Stimulated activated CD8-positive, alpha-beta memory T cell treated with anti-CD3 and anti-CD28 coated beads, Interleukin-15, amount 100 ng/mL, for 1 hour (primary cell): ENCODE data around the gene ACTR10.

Experiments
- DNase-seq: peaks from one replicate; pipeline ENCODE4 v3.0.0-alpha.2; 2020; ENCODE audit warnings: low read depth

The ACTR10 gene

GRCh38 chr14:58199726-58200479, at the start of gene ACTR10:
ACTR10 (plus strand) TSS chr14:58200149; CDS start chr14:58200218, 69 bp downstream.
- DNase-seq: peak; percentile 77

GRCh38 chr14:58150243-58150805, 49.6 kb upstream of the ACTR10 start:
- no peak for DNase-seq

- no peak for DNase-seq
These were observed 48.6 kb upstream of the ACTR10 start for GRCh38 chr14:58151133-58152013.

- peak; percentile 18 for DNase-seq
These were observed 47.7 kb upstream of the ACTR10 start, which contains the start of gene ARMH4 for GRCh38 chr14:58152014-58152857. ARMH4 (minus strand) TSS chr14:58152213; CDS start chr14:58139358, 12,855 bp downstream.

GRCh38 chr14:58160561-58160960, 39.4 kb upstream of the ACTR10 start:
- no peak for DNase-seq

GRCh38 chr14:58166005-58166983, 33.7 kb upstream of the ACTR10 start:
- peak; percentile 73 for DNase-seq

GRCh38 chr14:58167057-58167456, 32.9 kb upstream of the ACTR10 start:
- DNase-seq: no peak

- no peak for DNase-seq
These were observed 32.1 kb upstream of the ACTR10 start for GRCh38 chr14:58167891-58168290.

GRCh38 chr14:58171090-58171489, 28.9 kb upstream of the ACTR10 start:
- DNase-seq: no peak

- DNase-seq: no peak
These were observed 22.8 kb upstream of the ACTR10 start for GRCh38 chr14:58177125-58177524.

GRCh38 chr14:58189176-58189575, 10.8 kb upstream of the ACTR10 start:
- DNase-seq: no peak

GRCh38 chr14:58191763-58192601, 8.0 kb upstream of the ACTR10 start:
- DNase-seq: no peak

- DNase-seq: no peak
These were observed 6.4 kb upstream of the ACTR10 start for GRCh38 chr14:58193542-58193941.

- DNase-seq: no peak
These were observed 3.8 kb upstream of the ACTR10 start for GRCh38 chr14:58196198-58196597.

GRCh38 chr14:58198086-58198485, 1.9 kb upstream of the ACTR10 start:
- no peak for DNase-seq

- no peak for DNase-seq
These were observed 512 bp downstream of the ACTR10 start for GRCh38 chr14:58200480-58200841.

GRCh38 chr14:58200846-58201245, 897 bp downstream of the ACTR10 start:
- no peak for DNase-seq

- no peak for DNase-seq
These were observed 13.2 kb downstream of the ACTR10 start for GRCh38 chr14:58213176-58213575.

GRCh38 chr14:58215191-58215914, 15.4 kb downstream of the ACTR10 start:
- no peak for DNase-seq
